A673 (cell line): ENCODE data around the gene MYT1. TPM values are rescaled to one million over a fixed set of nuclear protein-coding genes. Genes with fewer than 3 reads are reported as not detected.
A peak's percentile ranks its signal among the peaks of the same experiment; 100 is the strongest.

ENCODE experiments used
- BruUV-seq: library from RNA; stranded (reverse); fragments of 400-500 nt; replicated peaks from 2 replicates; lab custom pipeline; 2021; lab: Mats Ljungman, UMichigan
- CTCF ChIA-PET: fragments of 300-600 bp; sonication (Branson Sonifier 250); formaldehyde crosslinking; loops from one replicate; lab custom pipeline; 2022; ENCODE audit warnings: antibody characterized with exemption; lab: Charles Lee
- POLR2A ChIA-PET: fragments of 300-600 bp; sonication (Branson Sonifier 250); formaldehyde crosslinking; loops from one replicate; lab custom pipeline; 2022; ENCODE audit warnings: antibody characterized with exemption; ENCODE audit not compliant: low non-redundant PET; lab: Charles Lee
- DNase-seq: peaks from one replicate; pipeline ENCODE4 v3.0.0-alpha.2; 2015; ENCODE audit warnings: low spot score
- H3K27ac ChIP-seq: fragments of 200-600 bp; sonication (generic); 2 replicates; pipeline ENCODE4 v1.5.1; 2016; ENCODE audit warnings: mixed run types, low read depth, mild to moderate bottlenecking, mixed read lengths, antibody characterized with exemption, low read length; ENCODE audit not compliant: poor library complexity, severe bottlenecking
- H3K27me3 ChIP-seq: fragments of 200-600 bp; sonication (generic); replicated peaks from 2 replicates; pipeline ENCODE4 v1.6.1; 2017; ENCODE audit warnings: mixed run types, low read depth, mild to moderate bottlenecking, mixed read lengths, antibody characterized with exemption, low read length; ENCODE audit not compliant: insufficient read depth, poor library complexity
- H3K36me3 ChIP-seq: fragments of 200-600 bp; sonication (generic); 2 replicates; pipeline ENCODE4 v1.6.1; 2016; ENCODE audit warnings: mixed run types, mild to moderate bottlenecking, mixed read lengths, antibody characterized with exemption, low read length; ENCODE audit not compliant: insufficient read depth, poor library complexity, severe bottlenecking
- H3K4me1 ChIP-seq: fragments of 200-600 bp; sonication (generic); 2 replicates; pipeline ENCODE4 v1.6.1; 2017; ENCODE audit warnings: mixed run types, mild to moderate bottlenecking, mixed read lengths, antibody characterized with exemption, low read length; ENCODE audit not compliant: insufficient read depth, poor library complexity, severe bottlenecking
- H3K4me3 ChIP-seq: fragments of 200-600 bp; sonication (generic); 2 replicates; pipeline ENCODE4 v1.5.1; 2016; ENCODE audit warnings: low read depth, mixed run types, mild to moderate bottlenecking, mixed read lengths, low read length; ENCODE audit not compliant: poor library complexity, severe bottlenecking
- H3K9me3 ChIP-seq: fragments of 200-600 bp; sonication (generic); 2 replicates; pipeline ENCODE4 v1.6.1; 2016; ENCODE audit warnings: mixed run types, low read depth, mild to moderate bottlenecking, mixed read lengths, antibody characterized with exemption, low read length; ENCODE audit not compliant: poor library complexity, severe bottlenecking
- CTCF ChIP-seq: fragments of 300-800, 200-600 bp; sonication (generic); conservative IDR thresholded peaks from 2 replicates; pipeline ENCODE4 v1.5.1; 2017; ENCODE audit warnings: low read depth, mild to moderate bottlenecking, antibody characterized with exemption, low read length, moderate library complexity, mixed read lengths
- EZH2 ChIP-seq: fragments of 200-600 bp; sonication (generic); IDR thresholded peaks from 2 replicates; pipeline ENCODE4 v1.6.1; 2017; ENCODE audit warnings: borderline replicate concordance, low read depth, mild to moderate bottlenecking, mixed read lengths, antibody characterized with exemption, low read length; ENCODE audit not compliant: poor library complexity, severe bottlenecking
- intact Hi-C: fragments of 100-400 bp; cut with micrococcal nuclease; formaldehyde crosslinking; loops from one replicate; pipeline ENCODE4 v1.10.0; 2022; ENCODE audit not compliant: unreplicated experiment
- total RNA-seq: library from RNA; stranded (reverse); gene quantifications from 2 replicates; pipeline ENCODE4 v1.2.3, GENCODE V29; 2021

The MYT1 gene
- total RNA-seq, 1 experiment from 2014 or later: not detected

- no peak for TF ChIP-seq EZH2
- TF ChIP-seq CTCF: no peak
- Histone ChIP-seq H3K4me1 (peaks cover 43% of the 10 kb centered on the region), H3K27ac (no peak overlapping the region), H3K36me3 (no peaks in the 10 kb centered on the region), H3K9me3 (no peaks in the 10 kb centered on the region), H3K27me3 (no peaks in the 10 kb centered on the region), H3K4me3 (no peak overlapping the region)
- no peak for DNase-seq
- no TSS peak for BruUV-seq
- ChIA-PET CTCF (no interaction called here), POLR2A (interaction anchor here (0.6 kb wide), 1 partner anchor 8 kb away, joined by 4 read pairs; no protein-coding TSS in a partner anchor)
- intact Hi-C loops: no loop called here
Observed at GRCh38 chr20:64260239-64260638, 96.0 kb downstream of the MYT1 start.

GRCh38 chr20:64261138-64261537 lies 96.9 kb downstream of the MYT1 start:
- H3K4me1 ChIP-seq: peaks cover 42% of the 10 kb centered on the region
- H3K4me3 ChIP-seq: no peak overlapping the region
- TF ChIP-seq CTCF (no peak), EZH2 (no peak)
- H3K27me3 ChIP-seq: no peaks in the 10 kb centered on the region
- no peaks in the 10 kb centered on the region for H3K9me3 ChIP-seq
- intact Hi-C loops: no loop called here
- ChIA-PET CTCF (no interaction called here), POLR2A (no interaction called here)
- H3K36me3 ChIP-seq: no peaks in the 10 kb centered on the region
- peak overlapping the region; percentile 52 for H3K27ac ChIP-seq
- peak; percentile 35 for DNase-seq
- no TSS peak for BruUV-seq

GRCh38 chr20:64264091-64264490 lies 99.8 kb downstream of the MYT1 start:
- BruUV-seq: no TSS peak
- H3K27ac ChIP-seq: no peak overlapping the region
- H3K36me3 ChIP-seq: no peaks in the 10 kb centered on the region
- DNase-seq: no peak
- H3K4me1 ChIP-seq: peaks cover 39% of the 10 kb centered on the region
- intact Hi-C loops: no loop called here
- CTCF ChIA-PET: no interaction called here
- TF ChIP-seq EZH2 (no peak), CTCF (no peak)
- H3K4me3 ChIP-seq: no peak overlapping the region
- POLR2A ChIA-PET: no interaction called here
- no peaks in the 10 kb centered on the region for H3K9me3 ChIP-seq
- no peaks in the 10 kb centered on the region for H3K27me3 ChIP-seq
